ENCODE measurements around the gene GPC6. TPM values are rescaled to one million over a fixed set of nuclear protein-coding genes. Genes with fewer than 3 reads are reported as not detected.

Gene GPC6
- total and polyA plus RNA-seq, 2 experiments from 2014 or later, result 26.0 to 92.8 TPM

DNA sequence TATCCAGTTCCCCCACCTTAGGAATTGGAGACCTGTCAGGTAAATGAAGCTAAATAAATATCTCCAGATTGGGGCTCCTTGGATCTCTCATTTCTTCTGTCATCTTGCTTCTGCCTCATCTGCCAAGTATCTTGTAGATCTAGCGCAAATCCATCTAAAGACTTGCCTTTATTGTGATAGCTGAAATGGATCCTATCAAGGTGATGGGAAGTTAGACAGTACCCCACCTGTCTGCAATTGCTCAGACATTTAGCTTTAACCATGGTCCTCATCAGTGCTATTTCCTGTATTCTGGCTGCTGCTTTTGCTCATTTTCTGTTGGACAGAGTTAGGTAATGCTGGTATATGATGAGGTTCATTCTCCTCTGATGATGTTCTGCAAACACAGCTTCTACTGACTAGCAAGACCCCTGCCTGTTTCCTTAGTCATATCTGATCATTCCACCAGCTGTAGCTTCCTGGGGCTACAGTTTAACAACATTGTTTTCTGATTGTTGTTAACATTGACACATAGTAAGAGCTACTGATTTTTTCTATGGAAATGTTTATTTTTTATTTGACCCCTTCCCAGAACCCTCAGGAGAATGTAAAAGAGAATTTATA is 912.9 kb downstream of the GPC6 start:
- TF ChIP-seq EZH2phosphoT487 (IDR thresholded peaks at IDR 0.05; ENCODE audit: low read depth, severe bottlenecking, unreplicated experiment), result no peak
- TF ChIP-seq CTCF (IDR thresholded peaks at IDR 0.05; ENCODE audit: poor library complexity), result no peak
- TF ChIP-seq EZH2 (IDR thresholded peaks at IDR 0.05; ENCODE audit: borderline replicate concordance), result no peak
- H2AFZ ChIP-seq, result no peak overlapping the region
- no peak for DNase-seq (ENCODE audit: low spot score)
- no peaks in the 10 kb centered on the region for H3K79me2 ChIP-seq
- H3K27me3 ChIP-seq, result no peaks in the 10 kb centered on the region
- no peaks in the 10 kb centered on the region for H3K9me3 ChIP-seq (ENCODE audit: low read depth)
- H3K27ac ChIP-seq, result no peak overlapping the region
- no peaks in the 10 kb centered on the region for H3K9me2 ChIP-seq (replicated peaks; ENCODE audit: insufficient read depth)
- H3K4me2 ChIP-seq, result no peak overlapping the region
- H3K36me3 ChIP-seq (replicated peaks; ENCODE audit: insufficient read depth, low read depth), result no peaks in the 10 kb centered on the region
- H4K20me1 ChIP-seq (ENCODE audit: insufficient read depth, poor library complexity, severe bottlenecking), result no peaks in the 10 kb centered on the region
- no peak overlapping the region for H3K4me3 ChIP-seq
- peaks cover 14% of the 10 kb centered on the region for H3K4me1 ChIP-seq (ENCODE audit: insufficient read depth)
- WGBS (ENCODE audit: low lambda C conversion rate, missing lambda C conversion rate), result 89% methylated on average over 1 of the region's 1 CpG

DNA sequence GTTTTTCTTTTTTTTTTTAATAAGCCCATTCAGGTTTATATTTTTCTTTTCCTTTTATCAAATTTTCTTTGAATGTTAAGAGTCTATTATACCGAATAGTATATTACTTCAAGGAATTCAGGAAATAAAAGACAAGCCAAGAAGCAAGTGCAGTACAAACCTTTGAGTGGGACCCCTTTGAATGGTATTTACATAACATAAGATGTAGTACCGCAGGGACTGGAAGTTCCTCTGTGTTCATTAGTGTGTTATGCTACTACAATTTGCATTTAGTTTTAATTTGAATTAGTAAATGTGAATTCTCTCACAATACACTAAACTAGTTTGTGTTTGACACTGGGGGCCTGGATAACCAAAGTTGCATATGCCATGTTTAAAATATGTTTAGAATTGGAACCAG is 913.4 kb downstream of the GPC6 start:
- H3K79me2 ChIP-seq, result no peaks in the 10 kb centered on the region
- no peak overlapping the region for H3K27ac ChIP-seq
- DNase-seq (ENCODE audit: low spot score), result no peak
- no peaks in the 10 kb centered on the region for H3K9me2 ChIP-seq (replicated peaks; ENCODE audit: insufficient read depth)
- H3K4me2 ChIP-seq, result no peak overlapping the region
- no peak for TF ChIP-seq EZH2phosphoT487 (IDR thresholded peaks at IDR 0.05; ENCODE audit: low read depth, severe bottlenecking, unreplicated experiment)
- TF ChIP-seq CTCF (IDR thresholded peaks at IDR 0.05; ENCODE audit: poor library complexity), result no peak
- no peak for TF ChIP-seq EZH2 (IDR thresholded peaks at IDR 0.05; ENCODE audit: borderline replicate concordance)
- H3K9me3 ChIP-seq (ENCODE audit: low read depth), result no peaks in the 10 kb centered on the region
- H3K27me3 ChIP-seq, result no peaks in the 10 kb centered on the region
- 66% methylated on average over 2 of the region's 2 CpGs for WGBS (ENCODE audit: low lambda C conversion rate, missing lambda C conversion rate)
- no peaks in the 10 kb centered on the region for H3K36me3 ChIP-seq (replicated peaks; ENCODE audit: insufficient read depth, low read depth)
- peaks cover 14% of the 10 kb centered on the region for H3K4me1 ChIP-seq (ENCODE audit: insufficient read depth)
- H3K4me3 ChIP-seq, result no peak overlapping the region
- H4K20me1 ChIP-seq (ENCODE audit: insufficient read depth, poor library complexity, severe bottlenecking), result no peaks in the 10 kb centered on the region
- H2AFZ ChIP-seq, result no peak overlapping the region

DNA sequence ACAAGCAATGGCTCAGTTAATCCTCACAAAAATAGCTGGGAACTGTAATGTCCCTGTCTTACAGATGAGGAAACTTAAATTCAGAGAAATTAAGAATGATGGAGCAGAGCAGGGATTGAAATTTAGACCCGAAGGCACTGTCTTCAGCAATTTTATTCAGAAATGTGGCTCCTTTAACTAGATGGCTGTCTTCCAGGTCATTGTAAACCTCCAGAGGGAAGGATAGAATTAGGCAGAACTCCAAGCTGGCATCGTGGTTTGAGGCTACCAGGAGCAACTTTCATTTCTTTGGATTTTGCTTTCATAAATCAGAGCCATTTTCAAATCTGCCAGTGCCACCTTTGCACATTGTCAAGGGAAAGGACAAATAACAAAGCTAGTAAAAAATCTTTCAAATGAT is 913.9 kb downstream of the GPC6 start:
- Histone ChIP-seq H2AFZ (no peak overlapping the region), H3K79me2 (no peaks in the 10 kb centered on the region), H3K9me2 (replicated peaks; ENCODE audit: insufficient read depth) (no peaks in the 10 kb centered on the region), H4K20me1 (ENCODE audit: insufficient read depth, poor library complexity, severe bottlenecking) (no peaks in the 10 kb centered on the region), H3K4me3 (no peak overlapping the region), H3K4me2 (no peak overlapping the region), H3K36me3 (replicated peaks; ENCODE audit: insufficient read depth, low read depth) (no peaks in the 10 kb centered on the region), H3K27ac (no peak overlapping the region), H3K4me1 (ENCODE audit: insufficient read depth) (peaks cover 14% of the 10 kb centered on the region), H3K9me3 (ENCODE audit: low read depth) (no peaks in the 10 kb centered on the region), H3K27me3 (no peaks in the 10 kb centered on the region)
- no peak for DNase-seq (ENCODE audit: low spot score)
- TF ChIP-seq EZH2phosphoT487 (IDR thresholded peaks at IDR 0.05; ENCODE audit: low read depth, severe bottlenecking, unreplicated experiment) (no peak), CTCF (IDR thresholded peaks at IDR 0.05; ENCODE audit: poor library complexity) (no peak), EZH2 (IDR thresholded peaks at IDR 0.05; ENCODE audit: borderline replicate concordance) (no peak)
- 73% methylated on average over 2 of the region's 2 CpGs for WGBS (ENCODE audit: low lambda C conversion rate, missing lambda C conversion rate)
